HG02973 (cell line): ENCODE measurements around the gene KRT14.

Source experiments
- ATAC-seq: cut with Tn5 transposase; IDR thresholded peaks from one replicate; pipeline ENCODE4 v1.9.1; 2021; ENCODE audit warnings: moderate library complexity; ENCODE audit not compliant: unreplicated experiment

The KRT14 gene

DNA sequence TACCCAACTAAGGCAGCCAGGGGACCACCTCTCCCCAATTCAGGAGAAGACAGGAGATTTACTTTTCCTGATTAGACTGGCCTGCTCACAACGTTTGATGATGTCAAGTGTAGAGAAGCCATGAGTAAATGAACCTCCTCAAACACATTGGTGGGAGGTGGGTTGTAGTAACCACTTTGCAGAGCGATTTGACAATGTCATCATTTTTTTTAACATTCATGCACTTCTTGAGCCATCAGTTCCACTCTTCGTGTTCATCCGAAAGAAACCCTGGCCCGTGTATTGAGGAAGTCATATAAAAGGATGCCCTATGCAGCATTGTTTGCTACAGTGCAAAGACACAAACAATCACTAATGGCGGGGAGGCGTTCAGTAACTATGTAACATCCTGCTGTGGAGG is 53.1 kb downstream of the KRT14 start:
- ATAC-seq, result no peak

DNA sequence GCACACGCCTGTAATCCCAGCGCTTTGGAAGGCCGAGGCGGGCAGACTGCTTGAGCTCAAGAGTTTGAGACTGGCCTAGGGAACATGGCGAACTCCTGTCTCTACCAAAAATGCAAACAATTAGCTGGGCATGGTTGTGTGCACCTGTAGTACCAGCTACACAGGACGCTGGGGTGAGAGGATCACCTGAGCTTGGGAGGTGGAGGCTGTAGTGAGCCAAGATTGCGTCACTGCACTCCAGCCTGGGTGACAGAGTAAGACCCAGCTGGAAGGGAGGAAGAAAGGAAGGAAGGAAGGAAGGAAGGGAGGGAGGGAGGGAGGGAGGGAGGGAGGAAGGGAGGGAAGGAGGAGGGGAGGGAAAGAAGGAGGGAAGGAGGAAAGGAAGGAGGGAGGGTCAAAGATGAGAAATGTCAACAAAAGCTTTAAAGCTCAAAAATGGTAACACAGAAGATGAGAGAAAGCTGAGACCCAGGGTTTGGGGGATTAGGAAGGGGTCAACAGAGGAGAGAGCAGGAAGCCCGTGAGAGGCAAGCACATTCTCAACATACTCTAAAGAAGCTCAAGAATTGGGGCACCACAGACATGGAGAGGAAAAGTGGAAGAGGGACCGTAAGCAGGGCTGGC is 53.6 kb downstream of the KRT14 start:
- ATAC-seq, result no peak
